Neural cell (in vitro differentiated cells): ENCODE results near the gene TNNT2.

ENCODE experiments used
- CTCF ChIP-seq: fragments of 450-650 bp; IDR thresholded peaks from 2 replicates; pipeline ENCODE4 v1.5.1; 2014; ENCODE audit warnings: antibody characterized with exemption, mild to moderate bottlenecking, moderate library complexity; ENCODE audit not compliant: poor library complexity, severe bottlenecking
- EP300 ChIP-seq: fragments of 450-650 bp; conservative IDR thresholded peaks from 2 replicates; pipeline ENCODE4 v1.6.1; 2014; ENCODE audit warnings: antibody characterized with exemption, mild to moderate bottlenecking, moderate library complexity; ENCODE audit not compliant: poor library complexity, severe bottlenecking
- POLR2AphosphoS5 ChIP-seq: IDR thresholded peaks from 2 replicates; pipeline ENCODE4 v1.6.1; 2012
- RAD21 ChIP-seq: fragments of 450-650 bp; conservative IDR thresholded peaks from 2 replicates; pipeline ENCODE4 v1.6.1; 2014; ENCODE audit warnings: antibody characterized with exemption, mild to moderate bottlenecking, moderate library complexity

- no peak for TF ChIP-seq CTCF
- no peak for TF ChIP-seq POLR2AphosphoS5
- TF ChIP-seq EP300, result no peak
- TF ChIP-seq RAD21, result no peak
These were observed 45.1 kb upstream of the TNNT2 start for GRCh38 chr1:201422436-201423030.
